ENCODE data around the gene SMOC2.

DNA sequence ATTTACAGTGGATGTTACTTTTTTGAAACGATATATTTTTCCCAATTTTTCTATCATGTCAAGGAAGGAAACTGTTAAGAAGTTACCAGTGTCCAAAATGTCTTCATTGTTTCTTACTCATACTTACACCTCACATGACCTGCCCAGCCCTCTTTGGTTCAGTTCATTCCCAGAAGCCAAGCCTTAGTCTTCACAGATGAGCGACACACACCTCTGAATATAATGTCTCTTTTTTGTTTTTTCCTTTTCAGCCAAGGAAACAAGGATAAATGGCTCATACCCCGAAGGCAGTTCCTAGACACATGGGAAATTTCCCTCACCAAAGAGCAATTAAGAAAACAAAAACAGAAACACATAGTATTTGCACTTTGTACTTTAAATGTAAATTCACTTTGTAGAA is 225.2 kb downstream of the SMOC2 start:
- no peak for TF ChIP-seq CTCF (optimal IDR thresholded peaks at IDR 0.05 in 1 of 3, IDR thresholded peaks at IDR 0.05 in 1 of 3, conservative IDR thresholded peaks at IDR 0.05 in 1 of 3; ENCODE audit: extremely low read depth in 1 of 3, insufficient read depth in 2 of 3, low read length in 3 of 3)
- TF ChIP-seq EZH2 (IDR thresholded peaks at IDR 0.05; ENCODE audit: low read length), result no peak
